ENCODE results near the gene CLPTM1.

CLPTM1 gene

GRCh38 chr19:45019187-45019586 is 64.0 kb downstream of the CLPTM1 start:
- no peak for DNase-seq

DNA sequence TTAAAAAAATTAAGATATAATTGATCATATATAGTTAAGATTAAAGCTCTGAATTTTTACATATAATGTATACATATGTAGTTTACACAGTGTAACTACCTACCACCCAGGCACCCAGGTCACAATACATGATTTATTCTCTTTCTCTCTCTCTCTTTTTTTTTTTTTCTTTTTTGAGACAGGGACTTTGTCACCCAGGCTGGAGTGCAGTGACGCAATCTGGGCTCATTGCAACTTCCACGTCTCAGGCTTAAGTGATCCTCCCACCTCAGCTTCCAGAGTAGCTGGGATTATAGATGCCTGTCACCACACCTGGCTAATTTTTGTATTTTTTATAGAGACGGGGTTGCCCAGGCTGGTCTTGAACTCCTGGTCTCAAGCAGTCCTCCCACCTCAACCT is 64.9 kb downstream of the CLPTM1 start:
- DNase-seq: no peak

GRCh38 chr19:45021971-45022370 is 66.8 kb downstream of the CLPTM1 start:
- DNase-seq: no peak

GRCh38 chr19:45023048-45023447 is 67.9 kb downstream of the CLPTM1 start:
- DNase-seq: no peak

DNA sequence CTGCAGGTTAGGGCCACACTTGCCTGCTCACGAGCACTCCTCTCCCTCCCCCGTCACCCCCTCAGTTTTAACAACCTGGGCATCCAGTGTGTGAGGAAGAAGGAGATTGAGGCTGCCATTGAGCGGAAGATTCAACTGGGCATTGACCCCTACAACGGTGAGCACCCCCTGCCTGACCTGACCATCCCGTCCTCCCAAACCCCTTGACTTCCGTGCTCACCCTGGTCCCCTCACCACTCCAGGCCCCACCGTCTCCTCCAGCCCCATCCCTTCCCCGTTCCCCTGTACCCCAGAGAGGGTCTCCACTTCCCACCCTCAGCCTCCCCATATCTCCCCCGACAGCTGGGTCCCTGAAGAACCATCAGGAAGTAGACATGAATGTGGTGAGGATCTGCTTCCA is 70.1 kb downstream of the CLPTM1 start:
- no peak for DNase-seq

DNA sequence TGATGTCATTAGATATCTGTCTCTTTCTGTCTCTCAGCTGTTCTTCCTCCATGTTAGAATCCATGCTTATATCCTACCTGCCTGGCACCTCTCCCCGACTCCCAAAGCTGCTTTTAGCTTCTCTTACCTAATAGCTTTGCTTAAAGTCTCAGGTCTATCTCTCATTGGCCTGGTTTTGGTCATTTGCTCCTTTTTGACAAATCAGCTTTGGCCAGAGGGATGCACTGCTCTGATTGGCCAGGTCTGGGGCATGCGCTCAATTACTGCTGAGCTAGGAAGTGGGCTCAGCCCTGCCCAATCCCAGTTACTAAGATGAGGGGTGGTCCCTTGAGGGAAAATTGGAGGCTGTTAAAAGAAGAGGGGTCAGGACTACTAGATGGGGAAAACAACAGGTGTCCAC is 72.2 kb downstream of the CLPTM1 start:
- DNase-seq: no peak

- DNase-seq: no peak
These were observed 75.6 kb downstream of the CLPTM1 start for GRCh38 chr19:45030825-45031224.

DNA sequence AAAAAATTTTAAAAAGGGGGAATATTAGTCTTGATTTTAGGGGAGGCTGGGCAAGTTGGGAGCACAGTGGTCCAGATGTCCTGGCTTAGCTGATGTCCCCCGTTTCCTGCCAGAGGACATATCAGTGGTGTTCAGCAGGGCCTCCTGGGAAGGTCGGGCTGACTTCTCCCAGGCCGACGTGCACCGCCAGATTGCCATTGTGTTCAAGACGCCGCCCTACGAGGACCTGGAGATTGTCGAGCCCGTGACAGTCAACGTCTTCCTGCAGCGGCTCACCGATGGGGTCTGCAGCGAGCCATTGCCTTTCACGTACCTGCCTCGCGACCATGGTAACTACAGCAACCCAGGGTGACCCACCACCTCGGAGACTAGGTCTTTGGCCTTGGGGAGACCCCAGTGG is 77.2 kb downstream of the CLPTM1 start:
- DNase-seq: no peak

- no peak for DNase-seq
These were observed 80.6 kb downstream of the CLPTM1 start for GRCh38 chr19:45035755-45036154.

GRCh38 chr19:45037393-45038169 is 82.4 kb downstream of the CLPTM1 start:
- DNase-seq: no peak

DNA sequence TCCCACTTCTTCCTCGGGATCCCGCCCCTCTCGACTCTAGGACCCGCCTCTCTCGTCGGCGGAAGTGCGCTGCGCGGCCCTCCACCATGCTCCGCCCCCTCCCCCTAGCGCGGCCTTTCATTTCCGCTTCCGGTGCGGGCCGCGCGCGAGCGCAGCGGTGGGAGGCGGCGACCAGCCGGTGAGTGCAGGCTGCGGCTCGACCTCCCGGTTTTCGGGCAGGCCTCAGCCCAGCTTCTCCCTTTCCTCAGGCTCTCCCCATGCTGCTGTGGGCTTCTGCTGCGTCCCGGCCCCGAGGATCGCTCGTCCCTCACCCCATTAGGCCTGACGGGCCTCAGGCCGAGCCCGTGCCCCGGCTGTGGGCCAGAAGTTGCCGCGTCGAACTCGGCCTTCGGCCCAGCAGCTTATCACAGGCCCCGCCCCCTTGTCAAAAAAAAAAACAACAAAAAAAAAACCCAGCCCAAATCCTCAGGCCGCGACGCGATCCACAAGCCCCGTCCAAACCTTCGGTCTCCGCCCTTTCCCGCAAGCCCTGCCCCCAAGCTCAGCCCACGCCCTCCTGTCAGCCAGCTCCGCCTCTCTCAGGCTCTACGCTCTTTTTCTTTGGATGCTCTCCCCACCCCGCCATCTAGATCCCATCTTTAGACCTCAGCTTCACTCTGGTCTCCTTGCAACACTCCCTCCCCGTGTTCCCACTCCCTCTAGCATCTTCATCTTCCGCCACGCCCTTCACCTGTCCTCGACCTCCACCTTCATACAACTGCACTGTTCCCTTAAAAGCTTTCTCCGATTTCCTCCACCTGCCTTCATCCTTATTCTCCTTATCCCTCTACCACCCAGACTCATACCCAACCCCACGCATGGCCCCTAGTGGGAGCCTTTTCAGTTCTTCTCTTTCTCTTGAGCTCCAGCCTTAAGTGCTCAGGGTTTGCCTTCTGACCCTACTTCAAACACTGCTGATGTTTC is 84.0 kb downstream of the CLPTM1 start, which contains the start of gene CLASRP:
Gene CLASRP (plus strand): TSS at position 115 of the 963 bp plus-strand sequence. CDS start 1,168 bp downstream, outside the sequence.
- DNase-seq: peak; percentile 38

GRCh38 chr19:45040059-45040771 is 85.0 kb downstream of the CLPTM1 start:
- DNase-seq: no peak

DNA sequence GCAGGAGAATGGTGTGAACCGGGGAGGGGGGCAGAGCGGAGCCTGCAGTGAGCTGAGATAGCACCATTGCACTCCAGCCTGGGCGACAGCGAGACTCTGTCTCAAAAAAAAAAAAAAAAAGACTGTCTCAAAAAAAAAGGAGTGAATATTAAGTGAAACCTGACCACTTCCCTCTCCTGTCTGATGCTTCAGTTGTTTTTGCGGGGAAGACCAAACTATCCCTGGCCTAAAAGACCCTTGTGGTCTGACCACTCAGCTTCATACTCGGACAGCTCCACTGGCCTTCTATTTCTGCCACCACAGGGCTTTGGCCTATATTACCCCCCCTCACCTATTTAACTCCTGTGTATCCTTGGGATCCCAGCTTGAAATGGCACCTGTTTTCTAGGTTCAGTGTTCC is 85.9 kb downstream of the CLPTM1 start:
- no peak for DNase-seq
